Fibroblast of lung (primary cell): ENCODE measurements around the gene FGF3.

Experiments
- EZH2 ChIP-seq: IDR thresholded peaks from 2 replicates; pipeline ENCODE4 v1.5.1; 2012; ENCODE audit warnings: low read length, control low read depth, mild to moderate bottlenecking; ENCODE audit errors: missing control alignments
- TF ChIP-seq, protein P1 (sequence below), 2 donors: IDR thresholded peaks in 1 of 2; conservative IDR thresholded peaks in 1 of 2; 1 replicate in 1 of 2; 2 replicates in 1 of 2; pipeline ENCODE4 v1.5.1; 2011 to 2012; ENCODE audit warnings: low read length in 2 of 2, control low read depth in 1 of 2, inconsistent platforms in 1 of 2, low read depth in 1 of 2, mild to moderate bottlenecking in 1 of 2

DNA sequence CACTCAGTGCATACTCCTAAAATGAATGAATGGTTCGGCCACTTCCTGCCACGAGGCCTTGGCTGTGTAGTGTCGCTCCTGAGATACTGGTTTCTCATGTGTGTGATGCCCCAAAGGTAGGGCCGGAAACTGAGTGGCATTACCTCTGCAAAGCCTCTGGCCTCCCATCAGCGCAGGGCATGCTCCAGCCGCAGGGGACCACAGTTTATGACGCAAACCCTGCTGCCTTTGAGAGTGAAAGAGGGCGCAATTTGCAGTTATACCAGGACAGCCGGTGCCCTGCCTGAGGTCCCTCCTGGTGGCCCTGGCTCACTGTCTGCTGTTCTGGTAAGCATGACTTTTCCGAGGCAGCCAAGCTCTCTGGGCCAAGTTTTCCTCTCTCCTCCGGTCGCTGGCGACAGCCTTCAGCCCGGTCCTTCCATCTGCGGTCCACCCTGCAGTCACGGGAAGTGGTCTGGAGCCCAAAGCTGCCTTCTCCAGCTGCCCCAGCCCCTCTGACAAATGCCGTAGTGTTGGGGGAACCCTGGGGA is 2.4 kb upstream of the FGF3 start:
- TF ChIP-seq, protein P1, sequence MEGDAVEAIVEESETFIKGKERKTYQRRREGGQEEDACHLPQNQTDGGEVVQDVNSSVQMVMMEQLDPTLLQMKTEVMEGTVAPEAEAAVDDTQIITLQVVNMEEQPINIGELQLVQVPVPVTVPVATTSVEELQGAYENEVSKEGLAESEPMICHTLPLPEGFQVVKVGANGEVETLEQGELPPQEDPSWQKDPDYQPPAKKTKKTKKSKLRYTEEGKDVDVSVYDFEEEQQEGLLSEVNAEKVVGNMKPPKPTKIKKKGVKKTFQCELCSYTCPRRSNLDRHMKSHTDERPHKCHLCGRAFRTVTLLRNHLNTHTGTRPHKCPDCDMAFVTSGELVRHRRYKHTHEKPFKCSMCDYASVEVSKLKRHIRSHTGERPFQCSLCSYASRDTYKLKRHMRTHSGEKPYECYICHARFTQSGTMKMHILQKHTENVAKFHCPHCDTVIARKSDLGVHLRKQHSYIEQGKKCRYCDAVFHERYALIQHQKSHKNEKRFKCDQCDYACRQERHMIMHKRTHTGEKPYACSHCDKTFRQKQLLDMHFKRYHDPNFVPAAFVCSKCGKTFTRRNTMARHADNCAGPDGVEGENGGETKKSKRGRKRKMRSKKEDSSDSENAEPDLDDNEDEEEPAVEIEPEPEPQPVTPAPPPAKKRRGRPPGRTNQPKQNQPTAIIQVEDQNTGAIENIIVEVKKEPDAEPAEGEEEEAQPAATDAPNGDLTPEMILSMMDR (conservative IDR thresholded peaks at IDR 0.05 in 1 of 2, IDR thresholded peaks at IDR 0.05 in 1 of 2; ENCODE audit: low read depth in 1 of 2, low read length in 2 of 2), result no peak
- TF ChIP-seq EZH2, result no peak
